Mesendoderm (in vitro differentiated cells): ENCODE measurements around the gene ZNF497.
A peak's percentile ranks its signal among the peaks of the same experiment; 100 is the strongest.

Experiments
- DNase-seq: peaks from one replicate; pipeline ENCODE4 v3.0.0; 2013
- H2AK5ac ChIP-seq: 2 replicates; pipeline ENCODE4 v1.6.1; 2013; ENCODE audit warnings: low read length, inconsistent platforms
- H2BK120ac ChIP-seq: 2 replicates; pipeline ENCODE4 v1.6.1; 2013; ENCODE audit warnings: low read depth, mild to moderate bottlenecking, low read length, moderate library complexity, mixed read lengths
- H2BK15ac ChIP-seq: replicated peaks from 2 replicates; pipeline ENCODE4 v1.6.1; 2013; ENCODE audit warnings: low read depth, mild to moderate bottlenecking, moderate library complexity
- H2BK5ac ChIP-seq: 2 replicates; pipeline ENCODE4 v1.6.1; 2013; ENCODE audit warnings: low read length, inconsistent platforms
- H3K18ac ChIP-seq: 2 replicates; pipeline ENCODE4 v1.6.1; 2013; ENCODE audit warnings: mild to moderate bottlenecking, low read length, mixed read lengths
- H3K23ac ChIP-seq: one replicate; pipeline ENCODE4 v1.6.1; 2013; ENCODE audit warnings: low read length
- H3K27ac ChIP-seq: 2 replicates; pipeline ENCODE4 v1.5.1; 2013; ENCODE audit warnings: low read depth, mild to moderate bottlenecking, inconsistent platforms, low read length, moderate library complexity
- H3K27me3 ChIP-seq: 2 replicates; pipeline ENCODE4 v1.6.1; 2013; ENCODE audit warnings: low read length, control low read depth, mild to moderate bottlenecking, inconsistent platforms; ENCODE audit not compliant: insufficient read depth, poor library complexity
- H3K36me3 ChIP-seq: 2 replicates; pipeline ENCODE4 v1.6.1; 2013; ENCODE audit warnings: low read length, inconsistent platforms; ENCODE audit not compliant: control insufficient read depth, insufficient read depth
- H3K4ac ChIP-seq: one replicate; pipeline ENCODE4 v1.6.1; 2013; ENCODE audit warnings: low read depth, mild to moderate bottlenecking, low read length, moderate library complexity
- H3K4me1 ChIP-seq: 2 replicates; pipeline ENCODE4 v1.6.1; 2013; ENCODE audit warnings: low read depth, low read length, inconsistent platforms; ENCODE audit not compliant: control insufficient read depth
- H3K4me2 ChIP-seq: 2 replicates; pipeline ENCODE4 v1.6.1; 2013; ENCODE audit warnings: low read length
- H3K4me3 ChIP-seq: 2 replicates; pipeline ENCODE4 v1.5.1; 2013; ENCODE audit warnings: mild to moderate bottlenecking, low read length
- H3K56ac ChIP-seq: one replicate; pipeline ENCODE4 v1.6.1; 2013; ENCODE audit warnings: low read length
- H3K79me1 ChIP-seq: 2 replicates; pipeline ENCODE4 v1.6.1; 2013; ENCODE audit warnings: low read length, inconsistent platforms
- H3K79me2 ChIP-seq: 2 replicates; pipeline ENCODE4 v1.6.1; 2013; ENCODE audit warnings: mild to moderate bottlenecking, low read length; ENCODE audit not compliant: control insufficient read depth, insufficient read depth
- H3K9ac ChIP-seq: 2 replicates; pipeline ENCODE4 v1.6.1; 2013; ENCODE audit warnings: low read length, inconsistent platforms
- H4K5ac ChIP-seq: one replicate; pipeline ENCODE4 v1.6.1; 2013; ENCODE audit warnings: low read length
- H4K8ac ChIP-seq: one replicate; pipeline ENCODE4 v1.6.1; 2013; ENCODE audit warnings: low read depth, mild to moderate bottlenecking, control low read depth, low read length, moderate library complexity
- WGBS: extraction: QIAGEN DNeasy Blood & Tissue Kit; methylation state at CpG from one replicate; pipeline ENCODE4 v1.1.7; 2013; ENCODE audit warnings: low lambda C conversion rate, missing lambda C conversion rate; ENCODE audit not compliant: insufficient coverage; ENCODE audit errors: extremely low coverage; 5-methylcytosine and 5-hydroxymethylcytosine counted together

The ZNF497 gene

DNA sequence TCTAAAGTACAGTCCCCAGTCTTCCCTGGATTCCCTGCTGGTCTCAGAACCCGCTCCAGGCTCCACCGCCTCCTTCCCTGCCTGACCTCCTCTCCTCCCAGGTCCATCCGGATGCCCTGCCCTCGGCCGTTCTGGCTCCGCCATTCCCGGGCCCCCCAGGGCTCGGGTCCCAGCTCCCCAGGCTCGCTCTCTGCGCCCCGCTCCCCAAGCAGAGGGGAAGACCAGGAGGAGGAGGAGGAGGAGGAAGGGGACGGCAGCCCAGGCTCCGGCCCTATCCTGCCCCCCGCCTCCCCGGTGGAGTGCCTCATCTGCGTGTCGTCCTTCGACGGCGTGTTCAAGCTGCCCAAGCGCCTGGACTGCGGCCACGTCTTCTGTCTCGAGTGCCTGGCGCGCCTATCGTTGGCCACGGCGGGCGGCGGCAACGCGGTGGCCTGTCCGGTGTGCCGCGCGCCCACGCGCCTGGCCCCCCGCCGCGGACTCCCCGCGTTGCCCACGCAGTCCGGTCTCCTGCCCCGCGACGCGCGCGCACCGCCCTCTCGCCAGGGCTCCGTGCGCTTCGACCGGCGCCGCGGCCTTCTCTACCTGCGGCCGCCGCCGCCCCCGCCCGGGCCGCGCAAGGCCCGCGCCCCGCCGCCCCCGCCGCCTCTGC is 33.6 kb upstream of the ZNF497 start:
- Histone ChIP-seq H3K9ac (peak overlapping the region; percentile 67), H2BK15ac (no peak overlapping the region), H3K4me3 (no peak overlapping the region), H3K18ac (peak overlapping the region; percentile 24), H2AK5ac (no peak overlapping the region), H3K4me2 (peak overlapping the region; percentile 35), H2BK5ac (no peak overlapping the region), H3K27ac (no peak overlapping the region), H3K36me3 (peaks cover 15% of the 10 kb centered on the region), H3K56ac (peak overlapping the region; percentile 80), H3K23ac (peak overlapping the region; percentile 80), H3K79me2 (no peaks in the 10 kb centered on the region), H3K4ac (no peak overlapping the region), H4K8ac (no peak overlapping the region), H3K27me3 (no peaks in the 10 kb centered on the region), H4K5ac (no peak overlapping the region), H3K79me1 (no peaks in the 10 kb centered on the region), H2BK120ac (no peak overlapping the region), H3K4me1 (peaks cover 7% of the 10 kb centered on the region)
- no CpG with 5 or more reads among the region's 75 CpGs for WGBS
- DNase-seq, result peak; percentile 49

DNA sequence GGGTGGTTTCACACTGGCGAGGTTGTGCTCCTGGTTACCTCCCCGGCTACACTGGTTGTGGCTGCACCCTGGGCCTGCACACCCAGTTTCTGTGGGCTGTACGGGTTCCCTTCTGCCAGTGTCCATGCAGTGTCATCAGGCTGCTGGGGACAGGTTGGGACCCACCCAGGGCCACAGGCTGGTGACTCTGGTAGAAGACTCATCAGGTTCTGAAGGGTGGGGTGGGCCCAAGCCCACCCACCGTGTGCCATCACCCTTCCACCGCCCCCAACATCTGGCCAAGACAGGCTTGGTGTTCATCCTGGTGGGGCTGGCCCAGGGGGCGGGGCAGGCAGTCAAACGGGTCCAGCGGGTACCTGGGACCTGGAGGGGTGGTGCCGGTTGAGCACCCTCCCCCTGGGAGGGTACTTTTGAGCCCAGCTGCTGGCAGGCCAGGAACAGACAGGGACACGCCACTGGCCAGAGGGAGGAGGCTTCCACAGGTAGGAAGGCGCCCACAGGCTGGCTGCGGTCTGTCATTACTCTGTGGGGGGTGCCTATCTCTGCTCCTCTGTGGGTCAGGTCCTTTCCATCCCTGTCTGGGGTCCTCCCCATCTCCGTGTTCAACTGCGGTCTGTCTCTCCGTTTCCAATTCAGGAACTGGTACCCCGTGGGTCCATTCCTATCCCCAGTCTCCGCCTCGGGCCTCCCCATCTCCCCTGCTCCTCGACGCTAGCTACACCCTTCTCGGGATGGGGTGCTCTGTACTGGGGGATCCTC is 32.8 kb upstream of the ZNF497 start, which contains the start of gene RNF225:
Gene RNF225, plus strand, starts transcription at position 437 of the 759 bp plus-strand sequence. CDS start 434 bp downstream, outside the sequence.
- H3K36me3 ChIP-seq, result peaks cover 18% of the 10 kb centered on the region
- H3K56ac ChIP-seq, result peak within 1 kb of the TSS; percentile 80

DNA sequence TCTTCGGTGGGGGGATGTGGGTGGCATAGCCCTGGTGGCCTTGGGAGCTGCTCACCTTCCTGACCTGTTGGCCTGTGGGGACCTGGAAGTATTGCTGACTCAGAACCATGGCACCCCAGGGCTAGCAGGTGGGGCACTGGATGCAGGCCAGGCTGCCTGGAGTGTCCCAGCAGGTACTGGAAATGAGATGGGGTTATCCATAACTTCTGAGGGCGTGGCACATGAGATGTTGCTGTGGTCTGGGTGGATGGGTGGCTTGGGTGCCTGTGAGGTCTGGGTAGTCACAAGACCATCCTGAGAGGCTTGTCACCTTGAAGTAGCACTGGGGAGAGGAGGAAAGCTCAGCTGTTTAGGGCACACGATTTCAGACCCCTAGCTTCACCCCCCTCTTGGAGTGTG is 32.3 kb upstream of the ZNF497 start:
- Histone ChIP-seq H4K5ac (no peak overlapping the region), H3K4me3 (no peak overlapping the region), H4K8ac (no peak overlapping the region), H2BK5ac (no peak overlapping the region), H3K56ac (no peak overlapping the region), H2AK5ac (no peak overlapping the region), H3K9ac (no peak overlapping the region), H2BK15ac (no peak overlapping the region), H3K4me2 (no peak overlapping the region), H2BK120ac (no peak overlapping the region), H3K4ac (no peak overlapping the region), H3K79me1 (peaks cover 2% of the 10 kb centered on the region), H3K27ac (no peak overlapping the region), H3K18ac (no peak overlapping the region), H3K23ac (no peak overlapping the region), H3K27me3 (no peaks in the 10 kb centered on the region), H3K36me3 (peaks cover 18% of the 10 kb centered on the region), H3K4me1 (no peaks in the 10 kb centered on the region), H3K79me2 (peaks cover 7% of the 10 kb centered on the region)
- DNase-seq, result no peak
- WGBS, result no CpG with 5 or more reads among the region's 3 CpGs

More for the DNA sequence above, 32.8 kb upstream of the ZNF497 start, which contains the start of gene RNF225:
- peak within 1 kb of the TSS; percentile 80 for H3K23ac ChIP-seq
- peaks cover 5% of the 10 kb centered on the region for H3K79me2 ChIP-seq
- H3K4me2 ChIP-seq, result peak within 1 kb of the TSS; percentile 35
- H2BK15ac ChIP-seq, result no peak within 1 kb of the TSS
- H4K5ac ChIP-seq, result no peak within 1 kb of the TSS
- no peaks in the 10 kb centered on the region for H3K27me3 ChIP-seq
- peaks cover 2% of the 10 kb centered on the region for H3K79me1 ChIP-seq
- peak within 1 kb of the TSS; percentile 24 for H3K18ac ChIP-seq
- no peak within 1 kb of the TSS for H3K4me3 ChIP-seq
- no peak within 1 kb of the TSS for H3K27ac ChIP-seq
- H4K8ac ChIP-seq, result no peak within 1 kb of the TSS
- WGBS, result no CpG with 5 or more reads among the region's 21 CpGs
- peak; percentile 79 for DNase-seq
- H2AK5ac ChIP-seq, result no peak within 1 kb of the TSS
- H2BK120ac ChIP-seq, result no peak within 1 kb of the TSS
- peak within 1 kb of the TSS; percentile 67 for H3K9ac ChIP-seq
- H3K4me1 ChIP-seq, result peaks cover 2% of the 10 kb centered on the region
- no peak within 1 kb of the TSS for H3K4ac ChIP-seq
- H2BK5ac ChIP-seq, result no peak within 1 kb of the TSS

DNA sequence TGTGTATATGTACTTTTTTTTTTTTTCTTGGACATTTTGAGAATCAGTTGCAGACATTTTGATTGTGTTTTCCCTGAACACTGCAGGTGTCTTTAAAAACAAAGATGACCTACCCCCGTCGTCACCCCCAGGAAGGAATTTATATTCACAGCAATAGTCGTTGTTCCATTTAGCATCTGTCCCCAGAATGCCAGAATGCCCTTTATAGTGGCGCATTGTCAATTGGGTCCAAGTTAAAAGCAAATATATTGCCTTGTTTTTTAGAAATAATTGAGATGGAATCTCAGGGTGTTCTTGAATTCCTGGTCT is 31.1 kb upstream of the ZNF497 start:
- Histone ChIP-seq H4K5ac (no peak overlapping the region), H2BK15ac (no peak overlapping the region), H3K18ac (no peak overlapping the region), H3K23ac (no peak overlapping the region), H3K36me3 (peaks cover 20% of the 10 kb centered on the region), H4K8ac (no peak overlapping the region), H3K27ac (no peak overlapping the region), H3K4me3 (no peak overlapping the region), H3K79me1 (peaks cover 3% of the 10 kb centered on the region), H3K9ac (no peak overlapping the region), H3K4me1 (no peaks in the 10 kb centered on the region), H3K4ac (no peak overlapping the region), H3K4me2 (no peak overlapping the region), H3K56ac (no peak overlapping the region), H3K27me3 (no peaks in the 10 kb centered on the region), H2AK5ac (no peak overlapping the region), H2BK5ac (no peak overlapping the region), H2BK120ac (no peak overlapping the region), H3K79me2 (peaks cover 14% of the 10 kb centered on the region)
- no CpG with 5 or more reads among the region's 4 CpGs for WGBS
- DNase-seq, result no peak

DNA sequence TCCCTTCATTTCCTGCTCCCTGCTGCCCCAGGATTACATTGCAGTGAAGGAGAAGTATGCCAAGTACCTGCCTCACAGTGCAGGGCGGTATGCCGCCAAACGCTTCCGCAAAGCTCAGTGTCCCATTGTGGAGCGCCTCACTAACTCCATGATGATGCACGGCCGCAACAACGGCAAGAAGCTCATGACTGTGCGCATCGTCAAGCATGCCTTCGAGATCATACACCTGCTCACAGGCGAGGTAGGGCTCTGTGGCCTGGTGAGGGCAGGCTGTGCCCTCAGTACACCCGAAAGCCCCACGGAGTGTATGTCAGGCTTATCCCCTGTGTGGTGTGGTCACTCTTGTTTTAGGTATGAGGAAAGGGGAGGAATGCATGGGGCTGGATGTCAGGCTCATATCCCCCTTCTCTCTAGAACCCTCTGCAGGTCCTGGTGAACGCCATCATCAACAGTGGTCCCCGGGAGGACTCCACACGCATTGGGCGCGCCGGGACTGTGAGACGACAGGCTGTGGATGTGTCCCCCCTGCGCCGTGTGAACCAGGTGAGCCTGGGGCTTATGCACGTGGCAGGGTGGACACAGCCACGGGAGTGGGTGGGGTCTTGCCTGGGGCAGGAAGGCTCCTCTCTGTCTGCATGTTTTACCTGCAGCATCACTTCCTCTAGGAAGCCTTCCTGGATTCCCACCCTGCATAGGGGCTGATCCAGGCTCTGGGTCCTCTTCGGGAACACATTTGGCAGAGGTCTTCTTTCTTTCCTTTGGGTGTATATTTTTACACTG is 30.6 kb upstream of the ZNF497 start:
- H3K18ac ChIP-seq, result no peak overlapping the region
- no peaks in the 10 kb centered on the region for H3K27me3 ChIP-seq
- no peak overlapping the region for H3K4me2 ChIP-seq
- H3K36me3 ChIP-seq, result peaks cover 22% of the 10 kb centered on the region
- H2BK120ac ChIP-seq, result no peak overlapping the region
- no peak overlapping the region for H2BK5ac ChIP-seq
- WGBS, result no CpG with 5 or more reads among the region's 26 CpGs
- H2BK15ac ChIP-seq, result no peak overlapping the region
- H3K4me3 ChIP-seq, result no peak overlapping the region
- H3K27ac ChIP-seq, result no peak overlapping the region
- H3K79me1 ChIP-seq, result peaks cover 5% of the 10 kb centered on the region
- no peak overlapping the region for H2AK5ac ChIP-seq
- no peak overlapping the region for H4K5ac ChIP-seq
- no peak overlapping the region for H3K23ac ChIP-seq
- H3K56ac ChIP-seq, result no peak overlapping the region
- peaks cover 17% of the 10 kb centered on the region for H3K79me2 ChIP-seq
- DNase-seq, result no peak
- no peak overlapping the region for H3K4ac ChIP-seq
- H4K8ac ChIP-seq, result no peak overlapping the region
- H3K9ac ChIP-seq, result no peak overlapping the region
- peaks cover 1% of the 10 kb centered on the region for H3K4me1 ChIP-seq
